BLaER1 (cell line): ENCODE measurements around the gene HPN.
"Not testable (repeated sequence)": the region's sequence is repeated elsewhere in the genome, so short reads cannot be mapped to it uniquely, and the experiment has no call there.

ENCODE experiments used
- H3K27ac ChIP-seq: shearing (Covaris generic); formaldehyde crosslinking; 2 replicates; pipeline ENCODE4 v1.8.1; 2022
- H3K27me3 ChIP-seq: shearing (Covaris generic); formaldehyde crosslinking; 2 replicates; pipeline ENCODE4 v1.8.1; 2022
- H3K36me3 ChIP-seq: shearing (Covaris generic); formaldehyde crosslinking; 2 replicates; pipeline ENCODE4 v1.8.1; 2022
- H3K4me1 ChIP-seq: shearing (Covaris generic); formaldehyde crosslinking; 2 replicates; pipeline ENCODE4 v1.8.1; 2022
- H3K4me2 ChIP-seq: shearing (Covaris generic); formaldehyde crosslinking; 2 replicates; pipeline ENCODE4 v1.8.1; 2022
- H3K4me3 ChIP-seq: shearing (Covaris generic); formaldehyde crosslinking; 2 replicates; pipeline ENCODE4 v1.8.1; 2022
- H3K9ac ChIP-seq: shearing (Covaris generic); formaldehyde crosslinking; 2 replicates; pipeline ENCODE4 v1.8.1; 2022
- H3K9me3 ChIP-seq: shearing (Covaris generic); formaldehyde crosslinking; 2 replicates; pipeline ENCODE4 v1.8.1; 2022
- H4K20me1 ChIP-seq: shearing (Covaris generic); formaldehyde crosslinking; 2 replicates; pipeline ENCODE4 v1.8.1; 2022
- Cebpa-rat ChIP-seq: shearing (Covaris generic); IDR thresholded peaks from 2 replicates; pipeline ENCODE4 v1.8.1; 2022

Gene HPN

DNA sequence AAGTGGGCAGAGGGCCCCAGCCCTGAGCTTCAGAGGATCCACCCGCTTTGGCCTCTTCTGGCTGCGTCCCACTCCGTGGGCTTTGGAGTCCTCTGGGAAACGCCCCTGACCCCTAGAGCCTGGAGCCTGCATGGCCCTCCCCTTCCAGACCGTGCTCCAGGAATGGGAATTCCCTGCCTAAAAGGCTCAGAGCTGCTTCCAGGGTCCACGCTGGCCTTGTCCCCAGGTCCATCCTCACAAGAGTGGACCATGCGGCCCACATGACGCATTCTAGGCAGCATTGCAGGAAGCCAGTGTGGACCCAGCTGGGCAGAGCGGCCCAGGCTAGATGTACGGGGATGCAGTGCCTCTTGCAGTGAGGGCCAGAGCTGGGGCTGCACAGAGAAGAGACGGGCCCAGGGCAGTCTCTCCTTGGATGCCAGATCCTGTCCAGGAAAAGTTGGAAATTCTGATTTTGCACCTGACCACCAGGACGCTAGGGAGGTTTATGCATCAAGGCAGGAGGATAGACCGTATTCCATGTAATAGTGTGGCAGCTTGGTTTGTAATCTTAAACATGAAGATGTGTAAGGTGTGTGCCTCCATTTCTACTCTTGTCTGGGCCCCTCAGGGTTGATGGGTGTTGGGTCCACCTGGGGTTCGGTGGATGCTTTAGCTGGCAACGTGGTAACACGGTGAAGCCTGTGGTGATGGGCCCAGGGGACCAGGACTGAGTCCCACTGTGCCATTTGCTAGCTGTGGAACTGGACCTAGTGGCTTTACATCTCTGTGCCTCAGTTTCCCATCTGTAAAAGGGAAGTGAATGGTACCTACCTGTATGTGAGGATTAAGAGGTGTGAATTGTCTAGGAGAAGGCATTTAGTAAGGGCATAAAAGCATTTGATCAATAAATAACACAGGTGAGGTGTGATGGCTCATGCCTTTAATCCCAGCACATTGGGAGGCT is 59.3 kb downstream of the HPN start:
- no peaks in the 10 kb centered on the region for H3K27me3 ChIP-seq
- H4K20me1 ChIP-seq = no peaks in the 10 kb centered on the region
- H3K36me3 ChIP-seq = no peaks in the 10 kb centered on the region
- H3K4me3 ChIP-seq = no peak overlapping the region
- peaks cover 1% of the 10 kb centered on the region; the same call in 1 of the 2 replicates for H3K9me3 ChIP-seq
- H3K9ac ChIP-seq = no peak overlapping the region
- H3K4me1 ChIP-seq = peaks cover 26% of the 10 kb centered on the region
- H3K4me2 ChIP-seq = no peak overlapping the region
- TF ChIP-seq Cebpa-rat = no peak
- no peak overlapping the region for H3K27ac ChIP-seq

DNA sequence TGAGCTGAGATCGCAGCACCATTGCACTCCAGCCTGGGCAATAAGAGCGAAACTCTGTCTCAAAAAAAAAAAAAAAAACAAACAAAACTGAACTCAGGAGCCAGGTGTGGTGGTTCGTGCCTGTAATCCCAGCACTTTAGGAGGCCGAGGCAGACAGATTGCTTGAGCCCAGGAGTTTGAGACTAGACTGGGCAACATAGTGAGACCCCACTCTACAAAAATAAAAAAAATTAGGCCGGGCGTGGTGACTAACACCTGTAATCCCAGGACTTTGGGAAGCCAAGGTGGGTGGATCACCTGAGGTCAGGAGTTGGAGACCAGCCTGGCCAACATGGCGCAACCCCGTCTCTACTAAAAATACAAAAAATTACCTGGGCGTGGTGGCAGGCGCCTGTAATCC is 60.4 kb downstream of the HPN start:
- not testable (repeated sequence) for H4K20me1 ChIP-seq, H3K27ac ChIP-seq, H3K27me3 ChIP-seq, H3K9ac ChIP-seq, H3K36me3 ChIP-seq, H3K4me2 ChIP-seq, H3K4me3 ChIP-seq, H3K9me3 ChIP-seq
- H3K4me1 ChIP-seq = peaks cover 22% of the 10 kb centered on the region

DNA sequence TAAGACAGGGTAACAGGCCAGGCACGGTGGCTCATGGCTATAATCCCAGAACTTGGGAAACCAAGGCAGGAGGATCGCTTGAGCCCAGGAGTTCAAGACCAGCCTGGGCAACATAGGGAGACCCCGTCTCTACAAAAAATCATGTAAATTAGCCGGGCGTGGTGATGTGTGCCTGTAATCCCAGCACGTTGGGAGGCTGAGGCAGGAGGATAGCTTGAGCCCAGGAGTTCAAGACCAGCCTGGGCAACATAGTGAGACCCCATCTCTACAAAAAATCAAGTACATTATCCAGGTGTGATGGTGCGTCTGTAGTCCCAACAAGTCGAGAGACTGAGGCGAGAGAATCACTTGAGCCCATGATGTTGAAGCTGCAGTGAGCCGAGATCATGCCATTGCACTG is 62.1 kb downstream of the HPN start:
- not testable (repeated sequence) for H3K9me3 ChIP-seq, H3K27ac ChIP-seq, H3K36me3 ChIP-seq, H3K27me3 ChIP-seq, H4K20me1 ChIP-seq, H3K9ac ChIP-seq, H3K4me2 ChIP-seq, H3K4me3 ChIP-seq
- H3K4me1 ChIP-seq = peaks cover 19% of the 10 kb centered on the region

DNA sequence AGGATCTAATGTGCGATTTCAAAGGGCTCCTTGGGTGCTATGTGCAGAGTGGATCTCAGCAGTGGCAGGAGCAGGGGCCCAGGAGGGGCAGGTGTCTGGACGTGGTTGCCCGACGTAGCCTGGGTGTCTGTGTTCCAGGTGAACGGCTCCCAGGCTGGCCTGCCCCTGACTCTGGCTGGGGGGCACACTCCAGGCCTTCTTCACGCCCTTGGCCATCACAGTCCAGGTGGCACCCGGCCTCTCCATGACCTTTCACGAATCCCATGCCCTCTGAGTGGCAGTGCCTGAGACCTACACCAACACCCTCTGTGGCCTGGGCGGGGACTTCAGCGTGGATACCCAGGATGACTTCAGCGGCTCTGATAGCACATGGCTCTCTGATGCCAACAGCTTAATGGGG is 62.8 kb downstream of the HPN start:
- Histone ChIP-seq H3K4me3 (no peak overlapping the region), H3K27me3 (no peaks in the 10 kb centered on the region), H3K9me3 (peaks cover 8% of the 10 kb centered on the region; the same call in 1 of the 2 replicates), H3K36me3 (no peaks in the 10 kb centered on the region), H3K9ac (no peak overlapping the region), H4K20me1 (no peaks in the 10 kb centered on the region), H3K4me2 (no peak overlapping the region), H3K27ac (no peak overlapping the region), H3K4me1 (peaks cover 11% of the 10 kb centered on the region)
- TF ChIP-seq Cebpa-rat = no peak

DNA sequence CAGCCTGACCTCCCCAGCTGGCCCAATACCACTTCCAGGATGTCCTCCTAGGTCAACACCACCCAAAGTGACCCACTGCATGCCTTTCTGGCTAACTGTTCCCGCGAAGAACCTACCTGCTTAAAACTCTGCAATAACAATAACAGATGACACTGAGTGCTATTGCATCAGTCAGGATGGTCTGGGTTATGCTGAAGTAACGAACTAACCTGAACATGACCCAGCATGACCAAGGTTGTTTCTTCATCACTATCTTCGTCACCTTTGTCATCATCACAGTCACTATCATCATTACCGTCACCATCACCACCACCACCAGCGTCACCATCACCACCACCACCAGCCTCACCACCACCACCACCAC is 63.5 kb downstream of the HPN start:
- Histone ChIP-seq H3K4me2 (no peak overlapping the region), H3K27me3 (no peaks in the 10 kb centered on the region), H3K36me3 (no peaks in the 10 kb centered on the region), H3K27ac (no peak overlapping the region), H3K4me3 (no peak overlapping the region), H3K9me3 (peaks cover 8% of the 10 kb centered on the region; the same call in 1 of the 2 replicates), H3K4me1 (peaks cover 5% of the 10 kb centered on the region; the same call in 1 of the 2 replicates), H3K9ac (no peak overlapping the region), H4K20me1 (no peaks in the 10 kb centered on the region)
- no peak for TF ChIP-seq Cebpa-rat

DNA sequence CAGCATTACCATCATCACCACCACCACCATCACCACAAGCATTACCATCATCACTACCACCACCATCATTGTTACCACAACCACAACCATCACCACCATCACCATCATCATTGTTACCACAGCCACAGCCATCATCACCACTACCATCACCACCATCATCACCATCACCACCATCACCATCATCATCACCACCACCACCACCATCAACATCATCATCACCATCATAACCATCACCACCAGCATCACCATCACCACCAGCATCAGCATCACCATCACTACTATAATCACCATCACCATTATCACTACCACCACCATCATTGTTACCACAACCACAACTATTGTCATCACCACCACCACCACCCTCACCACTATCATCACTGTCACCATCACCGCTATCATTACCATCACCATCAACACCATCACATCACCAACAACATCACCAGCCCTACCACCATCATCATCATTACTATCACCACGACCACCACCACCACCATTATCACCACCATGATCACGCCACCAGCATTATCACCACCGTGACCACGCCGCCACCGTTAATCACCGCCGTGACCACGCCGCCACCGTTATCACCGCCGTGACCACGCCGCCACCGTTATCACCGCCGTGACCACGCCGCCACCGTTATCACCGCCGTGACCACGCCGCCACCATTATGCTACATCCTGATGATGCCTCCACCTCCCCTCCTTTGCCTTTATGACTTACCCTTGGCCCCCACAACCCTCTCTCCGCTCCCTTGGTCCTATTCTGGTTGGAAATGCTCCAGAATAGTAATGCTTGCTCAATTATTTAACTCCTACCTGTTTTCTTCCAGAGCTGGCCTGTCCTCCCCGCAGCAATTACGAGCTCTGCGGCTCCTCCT is 64.1 kb downstream of the HPN start:
- Histone ChIP-seq H3K27ac (no peak overlapping the region), H4K20me1 (no peaks in the 10 kb centered on the region), H3K27me3 (no peaks in the 10 kb centered on the region), H3K4me2 (no peak overlapping the region), H3K9me3 (peaks cover 8% of the 10 kb centered on the region; the same call in 1 of the 2 replicates), H3K4me3 (no peak overlapping the region), H3K9ac (no peak overlapping the region), H3K36me3 (no peaks in the 10 kb centered on the region), H3K4me1 (peaks cover 5% of the 10 kb centered on the region; the same call in 1 of the 2 replicates)
- no peak for TF ChIP-seq Cebpa-rat

DNA sequence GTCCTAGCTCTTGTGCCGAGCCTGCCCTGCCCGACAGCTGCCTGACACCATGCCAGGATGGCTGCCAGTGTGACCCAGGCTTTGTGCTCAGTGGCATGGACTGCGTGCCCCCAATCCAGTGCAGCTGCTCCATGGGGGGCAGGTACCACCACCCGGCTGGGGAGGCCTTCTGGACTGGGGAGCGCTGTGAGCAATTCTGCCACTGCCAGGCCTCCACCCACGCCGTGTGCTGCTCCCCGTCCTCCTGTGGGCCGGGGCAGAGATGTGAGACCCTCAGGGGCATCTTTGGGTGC is 64.7 kb downstream of the HPN start:
- H3K9ac ChIP-seq = no peak overlapping the region
- H3K4me1 ChIP-seq = peaks cover 5% of the 10 kb centered on the region; the same call in 1 of the 2 replicates
- no peak overlapping the region for H3K27ac ChIP-seq
- H3K36me3 ChIP-seq = no peaks in the 10 kb centered on the region
- TF ChIP-seq Cebpa-rat = no peak
- H4K20me1 ChIP-seq = no peaks in the 10 kb centered on the region
- H3K4me2 ChIP-seq = no peak overlapping the region
- no peak overlapping the region for H3K4me3 ChIP-seq
- H3K27me3 ChIP-seq = no peaks in the 10 kb centered on the region
- peaks cover 8% of the 10 kb centered on the region; the same call in 1 of the 2 replicates for H3K9me3 ChIP-seq

DNA sequence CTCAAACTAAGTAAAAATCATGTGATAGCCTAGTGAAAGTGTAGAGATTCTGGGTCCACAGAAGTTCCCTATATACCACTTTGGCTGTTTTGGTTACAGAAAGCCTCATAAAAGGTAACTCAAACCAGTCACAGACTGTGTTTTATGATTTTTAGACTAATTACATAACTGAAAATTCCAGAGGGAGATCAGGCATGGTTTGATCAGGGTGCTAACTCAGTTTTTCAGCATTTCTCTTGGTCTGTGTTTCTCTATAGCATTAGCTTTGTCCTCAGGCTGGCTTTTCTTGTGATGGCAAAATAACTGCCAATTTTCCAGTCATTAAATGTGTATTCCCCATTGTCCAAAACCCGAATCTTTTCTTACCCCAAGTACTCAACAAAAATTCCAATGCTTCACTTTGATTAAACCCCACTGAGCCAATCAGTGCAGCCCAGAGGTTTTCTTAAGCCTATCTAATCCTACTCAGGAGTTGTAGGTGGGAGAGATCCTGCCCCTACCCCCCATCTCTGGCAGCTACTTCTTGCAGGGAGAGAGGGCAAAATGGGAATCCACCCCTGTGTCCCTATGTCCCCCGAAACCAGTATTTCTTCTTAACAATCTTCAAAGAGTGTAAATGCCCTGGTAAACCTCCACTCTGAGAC is 65.5 kb downstream of the HPN start:
- no peaks in the 10 kb centered on the region for H3K36me3 ChIP-seq
- no peaks in the 10 kb centered on the region for H4K20me1 ChIP-seq
- H3K4me3 ChIP-seq = no peak overlapping the region
- H3K4me1 ChIP-seq = peaks cover 5% of the 10 kb centered on the region; the same call in 1 of the 2 replicates
- TF ChIP-seq Cebpa-rat = no peak
- no peaks in the 10 kb centered on the region for H3K27me3 ChIP-seq
- H3K4me2 ChIP-seq = no peak overlapping the region
- no peak overlapping the region for H3K9ac ChIP-seq
- peaks cover 8% of the 10 kb centered on the region; the same call in 1 of the 2 replicates for H3K9me3 ChIP-seq
- H3K27ac ChIP-seq = no peak overlapping the region

DNA sequence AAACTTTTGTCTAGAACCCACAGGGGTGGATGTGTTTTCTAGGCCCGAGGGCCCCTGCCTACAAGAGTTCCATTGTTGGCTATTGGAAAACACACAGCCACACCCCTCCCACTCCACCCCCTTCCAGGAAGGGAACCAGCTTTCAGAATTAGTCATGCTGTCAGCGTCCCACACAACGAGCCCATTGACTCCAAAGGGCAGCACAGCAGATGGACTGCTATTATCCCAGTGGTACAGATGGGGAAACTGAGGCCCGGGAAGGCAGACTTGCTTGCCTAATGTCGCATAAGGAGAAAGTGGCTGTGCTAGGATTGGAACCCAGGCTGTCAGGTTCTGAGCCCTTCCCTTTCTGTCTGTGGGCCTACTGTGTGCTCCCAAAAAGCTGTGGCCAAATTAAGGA is 66.0 kb downstream of the HPN start:
- Histone ChIP-seq H3K9me3 (peaks cover 8% of the 10 kb centered on the region; the same call in 1 of the 2 replicates), H3K27ac (no peak overlapping the region), H4K20me1 (no peaks in the 10 kb centered on the region), H3K4me3 (no peak overlapping the region), H3K9ac (no peak overlapping the region), H3K4me2 (no peak overlapping the region), H3K36me3 (no peaks in the 10 kb centered on the region), H3K27me3 (no peaks in the 10 kb centered on the region), H3K4me1 (peaks cover 5% of the 10 kb centered on the region; the same call in 1 of the 2 replicates)
- TF ChIP-seq Cebpa-rat = no peak

DNA sequence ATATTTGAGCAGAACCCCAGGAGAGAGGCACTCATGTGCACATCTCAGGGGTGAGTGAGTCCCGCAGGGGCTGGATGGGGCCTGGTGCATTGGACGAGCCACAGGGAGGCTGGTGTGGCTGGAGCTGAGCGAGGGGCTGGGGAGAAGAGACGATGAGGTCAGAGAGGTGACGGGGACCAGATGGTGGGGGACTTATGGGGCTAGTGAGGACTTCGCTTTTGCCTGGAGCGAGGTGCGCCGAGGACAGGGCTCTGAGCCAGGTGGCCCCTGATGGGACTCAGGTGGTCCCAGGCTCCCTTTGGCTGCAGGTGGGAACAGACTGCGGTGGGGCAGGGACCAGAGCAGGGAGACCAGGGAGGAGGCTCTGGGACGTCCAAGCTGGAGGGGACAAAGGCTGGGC is 67.2 kb downstream of the HPN start:
- Histone ChIP-seq H3K9ac (no peak overlapping the region), H3K27me3 (no peaks in the 10 kb centered on the region), H3K27ac (no peak overlapping the region), H3K4me1 (peaks cover 3% of the 10 kb centered on the region; the same call in 1 of the 2 replicates), H3K4me2 (no peak overlapping the region), H3K4me3 (no peak overlapping the region), H3K9me3 (peaks cover 8% of the 10 kb centered on the region; the same call in 1 of the 2 replicates), H4K20me1 (no peaks in the 10 kb centered on the region), H3K36me3 (no peaks in the 10 kb centered on the region)
- TF ChIP-seq Cebpa-rat = no peak
